Neural progenitor cell (in vitro differentiated cells): ENCODE data around the gene PBX1. TPM values are rescaled to one million over a fixed set of nuclear protein-coding genes. Genes with fewer than 3 reads are reported as not detected.
A peak's percentile ranks its signal among the peaks of the same experiment; 100 is the strongest.

ENCODE experiments used
- DNase-seq: peaks from one replicate; pipeline ENCODE4 v3.0.0-alpha.2; 2016; ENCODE audit warnings: low spot score
- H2AFZ ChIP-seq: fragments of 200-600 bp; sonication (generic); replicated peaks from 2 replicates; pipeline ENCODE4 v1.6.1; 2016; ENCODE audit warnings: antibody characterized with exemption
- H3F3A ChIP-seq: fragments of 200-600 bp; sonication (generic); 2 replicates; pipeline ENCODE4 v1.6.1; 2016; ENCODE audit warnings: antibody characterized with exemption, low read depth
- H3K27ac ChIP-seq: fragments of 200-600 bp; sonication (generic); 2 replicates; pipeline ENCODE4 v1.5.1; 2016; ENCODE audit warnings: mild to moderate bottlenecking
- H3K27me3 ChIP-seq: fragments of 200-600 bp; sonication (generic); 2 replicates; pipeline ENCODE4 v1.6.1; 2016; ENCODE audit warnings: mild to moderate bottlenecking, moderate library complexity
- H3K36me3 ChIP-seq: fragments of 200-600 bp; sonication (generic); 2 replicates; pipeline ENCODE4 v1.5.1; 2016
- H3K4me1 ChIP-seq: fragments of 200-600 bp; sonication (generic); 2 replicates; pipeline ENCODE4 v1.6.1; 2016; ENCODE audit warnings: mixed run types
- H3K4me2 ChIP-seq: fragments of 200-600 bp; sonication (generic); 2 replicates; pipeline ENCODE4 v1.6.1; 2016
- H3K4me3 ChIP-seq: fragments of 200-600 bp; sonication (generic); 2 replicates; pipeline ENCODE4 v1.5.1; 2016
- H3K79me2 ChIP-seq: fragments of 200-600 bp; sonication (generic); 2 replicates; pipeline ENCODE4 v1.6.1; 2016; ENCODE audit warnings: low read depth
- H3K9ac ChIP-seq: fragments of 200-600 bp; sonication (generic); 2 replicates; pipeline ENCODE4 v1.6.1; 2016
- H3K9me3 ChIP-seq: fragments of 200-600 bp; sonication (generic); 2 replicates; pipeline ENCODE4 v1.5.1; 2016; ENCODE audit warnings: low read depth
- H4K20me1 ChIP-seq: fragments of 200-600 bp; sonication (generic); 2 replicates; pipeline ENCODE4 v1.6.1; 2016; ENCODE audit warnings: low read depth
- H3K27ac Mint-ChIP-seq: 3 replicates; pipeline ENCODE4 v1.8.0; 2021; ENCODE audit warnings: mixed read lengths
- H3K27me3 Mint-ChIP-seq: 2 replicates; pipeline ENCODE4 v1.8.0; 2022; ENCODE audit warnings: low read depth, mild to moderate bottlenecking, inconsistent platforms, moderate library complexity, mixed read lengths; ENCODE audit not compliant: insufficient read depth
- H3K36me3 Mint-ChIP-seq: 3 replicates; pipeline ENCODE4 v1.8.0; 2021; ENCODE audit warnings: mixed read lengths
- H3K4me1 Mint-ChIP-seq: 3 replicates; pipeline ENCODE4 v1.8.0; 2021; ENCODE audit warnings: mixed read lengths
- H3K4me3 Mint-ChIP-seq: 3 replicates; pipeline ENCODE4 v1.8.0; 2021; ENCODE audit warnings: mild to moderate bottlenecking, moderate library complexity, mixed read lengths
- H3K9me3 Mint-ChIP-seq: 3 replicates; pipeline ENCODE4 v1.8.0; 2020; ENCODE audit warnings: mixed read lengths
- EZH2 ChIP-seq: fragments of 200-600 bp; sonication (generic); IDR thresholded peaks from 2 replicates; pipeline ENCODE4 v1.6.1; 2017; ENCODE audit warnings: antibody characterized with exemption, mild to moderate bottlenecking, moderate library complexity
- EZH2phosphoT487 ChIP-seq: fragments of 200-600 bp; sonication (generic); IDR thresholded peaks from 2 replicates; pipeline ENCODE4 v1.6.1; 2017; ENCODE audit warnings: antibody characterized with exemption
- total RNA-seq: library from RNA; depleted of rRNA; stranded (reverse); fragments of >200 nt; gene quantifications from 2 replicates; pipeline ENCODE4 v1.2.3, GENCODE V29; 2015; ENCODE audit warnings: low replicate concordance
- TF ChIP-seq, protein P1 (sequence below): fragments of 200-600 bp; sonication (generic); IDR thresholded peaks from 2 replicates; pipeline ENCODE4 v1.5.1; 2017; ENCODE audit warnings: antibody characterized with exemption, mild to moderate bottlenecking

Gene PBX1
- total RNA-seq, 1 donor from 2014 or later: 91.1 TPM

DNA sequence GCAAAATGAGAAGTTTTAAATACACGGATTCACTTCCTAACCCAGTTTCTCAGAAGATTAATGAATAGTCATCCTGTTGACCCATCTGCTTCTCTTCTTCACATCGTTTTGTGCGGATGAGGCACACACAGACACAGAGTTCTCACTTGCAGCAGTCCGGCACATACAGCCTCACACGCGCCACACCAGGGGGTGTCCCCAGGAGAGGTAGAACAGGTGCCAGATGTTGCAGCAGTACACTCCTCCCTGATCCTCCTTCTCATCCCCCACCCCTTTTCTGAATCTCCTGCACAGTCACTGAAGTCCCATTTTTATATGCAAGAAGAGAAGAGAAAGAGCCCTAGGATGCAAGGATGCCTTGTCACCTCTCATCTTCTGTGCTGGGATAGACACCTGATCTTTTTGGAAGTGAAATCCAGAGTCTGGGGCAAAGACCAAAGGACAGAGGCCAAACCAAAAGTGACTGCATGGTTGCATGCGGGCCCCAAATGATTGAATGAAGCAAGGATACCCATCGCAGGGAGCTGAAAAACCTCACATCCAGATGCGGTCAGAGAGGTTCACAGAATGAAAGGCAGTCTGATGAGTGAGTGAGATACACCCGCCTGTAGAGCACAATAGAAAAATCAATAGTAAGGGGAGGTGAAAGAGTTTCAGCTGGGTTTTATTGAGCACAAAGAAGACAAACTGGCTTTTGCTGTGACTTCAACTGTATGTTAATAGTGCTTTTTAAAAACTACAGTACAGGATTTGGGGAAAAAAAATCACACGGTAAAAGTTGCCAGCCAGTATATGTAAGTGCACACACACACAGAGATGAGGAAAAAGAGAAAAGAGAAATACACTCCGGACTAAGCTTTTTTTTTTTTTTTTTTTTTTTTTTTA, 28.9 kb downstream of the PBX1 start:
- Histone ChIP-seq H3K4me2 (peak overlapping the region; percentile 78), H3K4me1 (peaks cover 86% of the 10 kb centered on the region), H3K36me3 (no peaks in the 10 kb centered on the region), H3K27ac (peak overlapping the region; percentile 97), H2AFZ (no peak overlapping the region), H3K79me2 (peaks cover 86% of the 10 kb centered on the region), H3K4me3 (peak overlapping the region; percentile 42), H3K9ac (no peak overlapping the region), H3K27me3 (no peaks in the 10 kb centered on the region), H3K9me3 (no peaks in the 10 kb centered on the region), H4K20me1 (peaks cover 85% of the 10 kb centered on the region), H3F3A (peaks cover 51% of the 10 kb centered on the region)
- no peak for TF ChIP-seq EZH2
- no peak for TF ChIP-seq EZH2phosphoT487
- TF ChIP-seq, protein P1, sequence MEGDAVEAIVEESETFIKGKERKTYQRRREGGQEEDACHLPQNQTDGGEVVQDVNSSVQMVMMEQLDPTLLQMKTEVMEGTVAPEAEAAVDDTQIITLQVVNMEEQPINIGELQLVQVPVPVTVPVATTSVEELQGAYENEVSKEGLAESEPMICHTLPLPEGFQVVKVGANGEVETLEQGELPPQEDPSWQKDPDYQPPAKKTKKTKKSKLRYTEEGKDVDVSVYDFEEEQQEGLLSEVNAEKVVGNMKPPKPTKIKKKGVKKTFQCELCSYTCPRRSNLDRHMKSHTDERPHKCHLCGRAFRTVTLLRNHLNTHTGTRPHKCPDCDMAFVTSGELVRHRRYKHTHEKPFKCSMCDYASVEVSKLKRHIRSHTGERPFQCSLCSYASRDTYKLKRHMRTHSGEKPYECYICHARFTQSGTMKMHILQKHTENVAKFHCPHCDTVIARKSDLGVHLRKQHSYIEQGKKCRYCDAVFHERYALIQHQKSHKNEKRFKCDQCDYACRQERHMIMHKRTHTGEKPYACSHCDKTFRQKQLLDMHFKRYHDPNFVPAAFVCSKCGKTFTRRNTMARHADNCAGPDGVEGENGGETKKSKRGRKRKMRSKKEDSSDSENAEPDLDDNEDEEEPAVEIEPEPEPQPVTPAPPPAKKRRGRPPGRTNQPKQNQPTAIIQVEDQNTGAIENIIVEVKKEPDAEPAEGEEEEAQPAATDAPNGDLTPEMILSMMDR: no peak
- Mint-ChIP-seq H3K27ac (peak overlapping the region; percentile 94), H3K9me3 (no peaks in the 10 kb centered on the region), H3K4me3 (peak overlapping the region; percentile 83), H3K4me1 (peaks cover 92% of the 10 kb centered on the region), H3K27me3 (no peaks in the 10 kb centered on the region), H3K36me3 (peaks cover 11% of the 10 kb centered on the region)
- DNase-seq: peak; percentile 54

DNA sequence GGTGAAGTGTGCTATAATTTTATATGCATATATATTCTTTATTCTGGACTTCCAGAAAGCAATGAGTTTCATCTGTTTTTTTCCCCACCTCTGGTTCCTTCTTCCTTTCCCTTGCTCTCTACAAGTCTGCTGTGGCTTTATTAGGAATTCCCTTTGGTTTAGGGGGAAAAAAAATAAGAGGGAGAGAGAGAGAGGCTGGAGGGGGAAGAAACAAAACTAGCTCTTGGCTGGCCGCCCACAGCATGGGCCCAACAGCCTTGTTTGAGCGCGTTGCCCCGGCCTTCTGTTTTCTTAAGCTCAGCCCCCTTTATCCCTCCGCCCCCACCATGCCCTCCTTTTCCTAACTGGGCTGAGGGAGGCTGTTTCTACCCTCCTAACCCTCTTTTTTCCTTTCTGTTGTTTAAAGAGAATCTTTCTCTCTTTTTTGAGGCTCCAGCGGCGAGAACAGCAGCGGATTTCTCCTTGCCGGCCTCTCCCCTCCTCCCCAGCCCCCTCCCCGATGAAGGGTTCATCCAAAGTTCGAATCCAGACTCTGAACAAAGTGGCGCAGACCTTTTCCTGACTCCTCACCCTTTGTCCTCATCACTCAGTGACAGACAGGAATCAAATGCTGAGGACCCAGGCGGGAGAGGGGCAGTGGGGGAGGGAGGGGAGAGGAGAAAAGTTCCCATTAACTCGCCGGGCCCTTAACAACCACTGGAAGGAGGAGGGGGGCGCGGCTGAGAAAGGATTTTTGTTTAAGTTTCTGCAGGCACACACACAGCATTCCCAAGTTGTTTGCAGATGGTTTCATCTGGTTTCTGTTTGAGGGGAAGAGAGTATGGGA, 29.7 kb downstream of the PBX1 start:
- H3K4me2 ChIP-seq: peak overlapping the region; percentile 78
- H3K4me1 ChIP-seq: peaks cover 78% of the 10 kb centered on the region
- peaks cover 9% of the 10 kb centered on the region for H3K36me3 Mint-ChIP-seq
- peaks cover 88% of the 10 kb centered on the region for H3K4me1 Mint-ChIP-seq
- no peaks in the 10 kb centered on the region for H3K27me3 ChIP-seq
- peak overlapping the region; percentile 42 for H3K4me3 ChIP-seq
- H3K27ac Mint-ChIP-seq: peak overlapping the region; percentile 99
- peaks cover 90% of the 10 kb centered on the region for H4K20me1 ChIP-seq
- H3F3A ChIP-seq: peaks cover 47% of the 10 kb centered on the region
- peak overlapping the region; percentile 83 for H3K4me3 Mint-ChIP-seq
- H3K79me2 ChIP-seq: peaks cover 86% of the 10 kb centered on the region
- H3K9me3 Mint-ChIP-seq: no peaks in the 10 kb centered on the region
- H3K9me3 ChIP-seq: no peaks in the 10 kb centered on the region
- peak overlapping the region; percentile 97 for H3K27ac ChIP-seq
- peak overlapping the region; percentile 48 for H2AFZ ChIP-seq
- peak; percentile 94 for DNase-seq
- TF ChIP-seq, protein P1: no peak
- no peak for TF ChIP-seq EZH2
- TF ChIP-seq EZH2phosphoT487: no peak
- H3K9ac ChIP-seq: no peak overlapping the region
- no peaks in the 10 kb centered on the region for H3K36me3 ChIP-seq
- no peaks in the 10 kb centered on the region for H3K27me3 Mint-ChIP-seq

DNA sequence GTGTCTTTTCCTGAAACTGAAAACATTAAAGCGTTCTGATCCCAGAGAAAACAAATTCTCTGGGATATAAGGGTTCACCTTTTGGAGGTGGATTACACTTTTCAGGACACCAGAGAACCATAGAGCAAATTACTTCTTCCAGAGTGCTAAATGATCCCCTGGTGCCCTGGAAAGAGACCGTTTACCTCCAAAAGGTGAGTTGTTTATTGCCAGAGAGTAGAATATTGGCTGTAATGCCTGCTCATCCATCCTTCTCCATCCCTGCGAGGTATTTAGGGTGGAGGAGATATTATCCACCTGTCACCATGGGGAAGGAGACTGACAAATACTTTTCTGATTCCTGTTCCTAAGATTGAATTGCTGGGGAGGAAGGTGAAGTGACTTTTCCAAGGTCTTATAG, 30.4 kb downstream of the PBX1 start:
- peak overlapping the region; percentile 78 for H3K4me2 ChIP-seq
- no peaks in the 10 kb centered on the region for H3K36me3 ChIP-seq
- no peak overlapping the region for H3K9ac ChIP-seq
- H3K9me3 ChIP-seq: no peaks in the 10 kb centered on the region
- TF ChIP-seq EZH2phosphoT487: no peak
- TF ChIP-seq, protein P1: no peak
- TF ChIP-seq EZH2: no peak
- Mint-ChIP-seq H3K4me3 (peak overlapping the region; percentile 83), H3K4me1 (peaks cover 84% of the 10 kb centered on the region), H3K27ac (peak overlapping the region; percentile 99), H3K36me3 (peaks cover 6% of the 10 kb centered on the region), H3K27me3 (no peaks in the 10 kb centered on the region), H3K9me3 (no peaks in the 10 kb centered on the region)
- H4K20me1 ChIP-seq: peaks cover 89% of the 10 kb centered on the region
- DNase-seq: no peak
- H3F3A ChIP-seq: peaks cover 47% of the 10 kb centered on the region
- H3K27ac ChIP-seq: peak overlapping the region; percentile 97
- peaks cover 86% of the 10 kb centered on the region for H3K79me2 ChIP-seq
- H2AFZ ChIP-seq: no peak overlapping the region
- peak overlapping the region; percentile 42 for H3K4me3 ChIP-seq
- peaks cover 76% of the 10 kb centered on the region for H3K4me1 ChIP-seq
- no peaks in the 10 kb centered on the region for H3K27me3 ChIP-seq
